Measurements from ENCODE around the gene IRX1. TPM values are rescaled to one million over a fixed set of nuclear protein-coding genes. Genes with fewer than 3 reads are reported as not detected.

Gene IRX1
- polyA plus RNA-seq, 1 of the 3 experiments (the other 2 are of a cell fraction) = not detected

DNA sequence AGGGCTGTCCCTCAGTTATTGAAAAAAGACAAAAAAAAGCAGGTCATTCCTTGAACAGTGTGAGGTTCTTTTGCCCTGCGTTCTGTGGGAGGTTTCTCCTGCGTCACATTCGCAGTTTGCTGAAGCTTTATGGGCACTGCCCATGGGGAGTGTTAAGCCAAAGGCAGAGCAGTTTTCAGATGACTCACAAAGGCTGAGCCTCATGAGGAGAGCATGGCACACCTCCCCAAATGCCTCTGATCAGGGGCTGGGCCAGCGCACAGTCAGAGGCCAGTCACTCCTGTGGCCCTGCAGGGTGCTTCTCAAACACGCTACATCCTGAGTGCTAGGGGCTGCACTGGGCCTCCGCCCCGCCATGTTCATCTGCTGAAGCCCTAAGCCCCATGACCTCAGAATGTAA is 38.4 kb downstream of the IRX1 start:
- Histone ChIP-seq H3K36me3 (replicated peaks in 1 of 2; ENCODE audit: control insufficient read depth in 1 of 2, insufficient read depth in 2 of 2, low read length in 1 of 2) (no peaks in the 10 kb centered on the region), H3K4me2 (no peak overlapping the region), H3K4me3 (ENCODE audit: low read depth in 2 of 2, low read length in 1 of 2) (no peak overlapping the region), H3F3A (replicated peaks; ENCODE audit: insufficient read depth) (no peaks in the 10 kb centered on the region), H3K9me2 (no peaks in the 10 kb centered on the region), H4K20me1 (ENCODE audit: insufficient read depth) (no peaks in the 10 kb centered on the region), H3K27me3 (ENCODE audit: insufficient read depth) (no peaks in the 10 kb centered on the region; the same call in 1 of the 2 replicates), H3K27ac (ENCODE audit: low read depth in 2 of 2, low read length in 1 of 2) (no peak overlapping the region), H3K9me3 (no peaks in the 10 kb centered on the region), H3K79me2 (ENCODE audit: insufficient read depth) (no peaks in the 10 kb centered on the region), H2AFZ (ENCODE audit: low read depth) (no peak overlapping the region), H3K9ac (no peak overlapping the region), H3K4me1 (ENCODE audit: control insufficient read depth in 1 of 2, insufficient read depth in 2 of 2, low read depth in 1 of 2, low read length in 1 of 2) (no peaks in the 10 kb centered on the region)
- 2% methylated on average over 6 of the region's 7 CpGs for WGBS (ENCODE audit: low lambda C conversion rate)
- no peak for TF ChIP-seq SMC3 (IDR thresholded peaks at IDR 0.05; ENCODE audit: low read depth, low read length)
- TF ChIP-seq GATA2 (CRISPR knock-in tag; IDR thresholded peaks at IDR 0.05) = no peak
- no peak for TF ChIP-seq ELF1 (IDR thresholded peaks at IDR 0.05)
- no peak for TF ChIP-seq NRF1 (IDR thresholded peaks at IDR 0.05; ENCODE audit: low read depth, low read length)
- no peak for TF ChIP-seq RXRA (IDR thresholded peaks at IDR 0.05; ENCODE audit: borderline replicate concordance, low read depth)
- no peak for TF ChIP-seq CHD2 (IDR thresholded peaks at IDR 0.05; ENCODE audit: low read length, partially characterized antibody)
- TF ChIP-seq EP300 (IDR thresholded peaks at IDR 0.05; ENCODE audit: borderline replicate concordance in 1 of 2, low read depth in 1 of 2, low read length in 1 of 2) = no peak
- TF ChIP-seq GABPA (IDR thresholded peaks at IDR 0.05; ENCODE audit: low read depth) = no peak
- no peak for TF ChIP-seq TCF12 (IDR thresholded peaks at IDR 0.05)
- no peak for TF ChIP-seq EZH2phosphoT487 (IDR thresholded peaks at IDR 0.05; ENCODE audit: borderline replicate concordance, low read depth)
- TF ChIP-seq, protein P1, sequence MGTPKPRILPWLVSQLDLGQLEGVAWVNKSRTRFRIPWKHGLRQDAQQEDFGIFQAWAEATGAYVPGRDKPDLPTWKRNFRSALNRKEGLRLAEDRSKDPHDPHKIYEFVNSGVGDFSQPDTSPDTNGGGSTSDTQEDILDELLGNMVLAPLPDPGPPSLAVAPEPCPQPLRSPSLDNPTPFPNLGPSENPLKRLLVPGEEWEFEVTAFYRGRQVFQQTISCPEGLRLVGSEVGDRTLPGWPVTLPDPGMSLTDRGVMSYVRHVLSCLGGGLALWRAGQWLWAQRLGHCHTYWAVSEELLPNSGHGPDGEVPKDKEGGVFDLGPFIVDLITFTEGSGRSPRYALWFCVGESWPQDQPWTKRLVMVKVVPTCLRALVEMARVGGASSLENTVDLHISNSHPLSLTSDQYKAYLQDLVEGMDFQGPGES (IDR thresholded peaks at IDR 0.05; ENCODE audit: low read depth, low read length) = no peak
- TF ChIP-seq, protein P2, sequence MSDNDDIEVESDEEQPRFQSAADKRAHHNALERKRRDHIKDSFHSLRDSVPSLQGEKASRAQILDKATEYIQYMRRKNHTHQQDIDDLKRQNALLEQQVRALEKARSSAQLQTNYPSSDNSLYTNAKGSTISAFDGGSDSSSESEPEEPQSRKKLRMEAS (IDR thresholded peaks at IDR 0.05; ENCODE audit: low read depth) = no peak
- TF ChIP-seq FOSL2 (IDR thresholded peaks at IDR 0.05; ENCODE audit: borderline replicate concordance, low read depth) = no peak
- TF ChIP-seq, protein P3, sequence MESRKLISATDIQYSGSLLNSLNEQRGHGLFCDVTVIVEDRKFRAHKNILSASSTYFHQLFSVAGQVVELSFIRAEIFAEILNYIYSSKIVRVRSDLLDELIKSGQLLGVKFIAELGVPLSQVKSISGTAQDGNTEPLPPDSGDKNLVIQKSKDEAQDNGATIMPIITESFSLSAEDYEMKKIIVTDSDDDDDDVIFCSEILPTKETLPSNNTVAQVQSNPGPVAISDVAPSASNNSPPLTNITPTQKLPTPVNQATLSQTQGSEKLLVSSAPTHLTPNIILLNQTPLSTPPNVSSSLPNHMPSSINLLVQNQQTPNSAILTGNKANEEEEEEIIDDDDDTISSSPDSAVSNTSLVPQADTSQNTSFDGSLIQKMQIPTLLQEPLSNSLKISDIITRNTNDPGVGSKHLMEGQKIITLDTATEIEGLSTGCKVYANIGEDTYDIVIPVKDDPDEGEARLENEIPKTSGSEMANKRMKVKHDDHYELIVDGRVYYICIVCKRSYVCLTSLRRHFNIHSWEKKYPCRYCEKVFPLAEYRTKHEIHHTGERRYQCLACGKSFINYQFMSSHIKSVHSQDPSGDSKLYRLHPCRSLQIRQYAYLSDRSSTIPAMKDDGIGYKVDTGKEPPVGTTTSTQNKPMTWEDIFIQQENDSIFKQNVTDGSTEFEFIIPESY (IDR thresholded peaks at IDR 0.05; ENCODE audit: borderline replicate concordance, low read depth) = no peak
- no peak for TF ChIP-seq NFIC (IDR thresholded peaks at IDR 0.05; ENCODE audit: borderline replicate concordance)
- TF ChIP-seq MEF2A (IDR thresholded peaks at IDR 0.05; ENCODE audit: borderline replicate concordance, low read depth) = no peak
- TF ChIP-seq TAF1 (IDR thresholded peaks at IDR 0.05; ENCODE audit: borderline replicate concordance, low read depth, low read length) = no peak
- TF ChIP-seq TEAD4 (IDR thresholded peaks at IDR 0.05; ENCODE audit: borderline replicate concordance, insufficient read depth) = no peak
- TF ChIP-seq, protein P4, sequence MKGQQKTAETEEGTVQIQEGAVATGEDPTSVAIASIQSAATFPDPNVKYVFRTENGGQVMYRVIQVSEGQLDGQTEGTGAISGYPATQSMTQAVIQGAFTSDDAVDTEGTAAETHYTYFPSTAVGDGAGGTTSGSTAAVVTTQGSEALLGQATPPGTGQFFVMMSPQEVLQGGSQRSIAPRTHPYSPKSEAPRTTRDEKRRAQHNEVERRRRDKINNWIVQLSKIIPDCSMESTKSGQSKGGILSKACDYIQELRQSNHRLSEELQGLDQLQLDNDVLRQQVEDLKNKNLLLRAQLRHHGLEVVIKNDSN (IDR thresholded peaks at IDR 0.05; ENCODE audit: borderline replicate concordance, low read depth) = no peak
- CTCF ChIA-PET = no interaction called here
- POLR2A ChIA-PET = no interaction called here
- DNase-seq = no peak
